HUES6 (cell line): Measurements from ENCODE around the gene C7orf57.

ENCODE experiments used
- H3K27ac ChIP-seq: 2 replicates; pipeline ENCODE4 v1.7.0; 2013; ENCODE audit warnings: low read depth, mild to moderate bottlenecking, low read length, inconsistent platforms
- H3K27me3 ChIP-seq: 2 replicates; pipeline ENCODE4 v1.6.1; 2013; ENCODE audit warnings: low read length; ENCODE audit not compliant: control insufficient read depth, insufficient read depth
- H3K36me3 ChIP-seq: 2 replicates; pipeline ENCODE4 v1.6.1; 2013; ENCODE audit warnings: low read length; ENCODE audit not compliant: control insufficient read depth, insufficient read depth
- H3K4me1 ChIP-seq: 2 replicates; pipeline ENCODE4 v1.6.1; 2013; ENCODE audit warnings: low read length; ENCODE audit not compliant: control insufficient read depth, insufficient read depth
- H3K4me3 ChIP-seq: 2 replicates; pipeline ENCODE4 v1.5.1; 2013; ENCODE audit warnings: low read depth, low read length
- H3K9ac ChIP-seq: one replicate; pipeline ENCODE4 v1.6.1; 2013; ENCODE audit warnings: mild to moderate bottlenecking, low read length
- H3K9me3 ChIP-seq: 2 replicates; pipeline ENCODE4 v1.6.1; 2013; ENCODE audit warnings: low read depth, low read length; ENCODE audit not compliant: control insufficient read depth, insufficient read depth

The C7orf57 gene

GRCh38 chr7:48096273-48096672 is 60.9 kb downstream of the C7orf57 start:
- Histone ChIP-seq H3K4me1 (peaks cover 11% of the 10 kb centered on the region), H3K4me3 (no peak overlapping the region), H3K9ac (no peak overlapping the region), H3K36me3 (peaks cover 98% of the 10 kb centered on the region), H3K27me3 (no peaks in the 10 kb centered on the region), H3K27ac (no peak overlapping the region), H3K9me3 (no peaks in the 10 kb centered on the region)

GRCh38 chr7:48097521-48098231 is 62.3 kb downstream of the C7orf57 start:
- no peak overlapping the region for H3K4me3 ChIP-seq
- no peaks in the 10 kb centered on the region for H3K27me3 ChIP-seq
- H3K9ac ChIP-seq = no peak overlapping the region
- no peak overlapping the region for H3K27ac ChIP-seq
- no peaks in the 10 kb centered on the region for H3K9me3 ChIP-seq
- no peaks in the 10 kb centered on the region for H3K4me1 ChIP-seq
- peaks cover 100% of the 10 kb centered on the region for H3K36me3 ChIP-seq

- Histone ChIP-seq H3K27me3 (no peaks in the 10 kb centered on the region), H3K36me3 (peaks cover 100% of the 10 kb centered on the region)
These were observed 63.5 kb downstream of the C7orf57 start for GRCh38 chr7:48098846-48099245.

GRCh38 chr7:48099781-48100180 is 64.4 kb downstream of the C7orf57 start:
- Histone ChIP-seq H3K9ac (no peak overlapping the region), H3K4me1 (no peaks in the 10 kb centered on the region), H3K4me3 (no peak overlapping the region), H3K9me3 (no peaks in the 10 kb centered on the region), H3K27me3 (no peaks in the 10 kb centered on the region), H3K36me3 (peaks cover 100% of the 10 kb centered on the region), H3K27ac (no peak overlapping the region)

More at GRCh38 chr7:48098846-48099245, 63.5 kb downstream of the C7orf57 start:
- H3K4me1 ChIP-seq = no peaks in the 10 kb centered on the region
- H3K9me3 ChIP-seq = no peaks in the 10 kb centered on the region
- no peak overlapping the region for H3K9ac ChIP-seq
- no peak overlapping the region for H3K27ac ChIP-seq
- no peak overlapping the region for H3K4me3 ChIP-seq

GRCh38 chr7:48101352-48101751 is 66.0 kb downstream of the C7orf57 start:
- no peaks in the 10 kb centered on the region for H3K9me3 ChIP-seq
- peaks cover 99% of the 10 kb centered on the region for H3K36me3 ChIP-seq
- no peaks in the 10 kb centered on the region for H3K27me3 ChIP-seq
- no peak overlapping the region for H3K27ac ChIP-seq
- H3K4me1 ChIP-seq = no peaks in the 10 kb centered on the region
- no peak overlapping the region for H3K9ac ChIP-seq
- no peak overlapping the region for H3K4me3 ChIP-seq

GRCh38 chr7:48101968-48102367 is 66.6 kb downstream of the C7orf57 start:
- Histone ChIP-seq H3K36me3 (peaks cover 99% of the 10 kb centered on the region), H3K4me3 (no peak overlapping the region), H3K9ac (no peak overlapping the region), H3K4me1 (no peaks in the 10 kb centered on the region), H3K27me3 (no peaks in the 10 kb centered on the region), H3K9me3 (no peaks in the 10 kb centered on the region), H3K27ac (no peak overlapping the region)

- H3K9me3 ChIP-seq = no peaks in the 10 kb centered on the region
- no peak overlapping the region for H3K27ac ChIP-seq
- H3K4me3 ChIP-seq = no peak overlapping the region
- H3K36me3 ChIP-seq = peaks cover 99% of the 10 kb centered on the region
- no peaks in the 10 kb centered on the region for H3K27me3 ChIP-seq
- no peak overlapping the region for H3K9ac ChIP-seq
- no peaks in the 10 kb centered on the region for H3K4me1 ChIP-seq
These were observed 67.2 kb downstream of the C7orf57 start for GRCh38 chr7:48102530-48102929.

- Histone ChIP-seq H3K27me3 (no peaks in the 10 kb centered on the region), H3K4me3 (no peak overlapping the region), H3K27ac (no peak overlapping the region), H3K9ac (no peak overlapping the region), H3K4me1 (no peaks in the 10 kb centered on the region), H3K9me3 (no peaks in the 10 kb centered on the region), H3K36me3 (peaks cover 95% of the 10 kb centered on the region)
These were observed 69.7 kb downstream of the C7orf57 start for GRCh38 chr7:48105045-48105444.

GRCh38 chr7:48106906-48107659 is 71.7 kb downstream of the C7orf57 start:
- H3K4me1 ChIP-seq = no peaks in the 10 kb centered on the region
- no peak overlapping the region for H3K9ac ChIP-seq
- H3K9me3 ChIP-seq = no peaks in the 10 kb centered on the region
- peaks cover 75% of the 10 kb centered on the region for H3K36me3 ChIP-seq
- H3K4me3 ChIP-seq = no peak overlapping the region
- no peak overlapping the region for H3K27ac ChIP-seq
- H3K27me3 ChIP-seq = no peaks in the 10 kb centered on the region

- peaks cover 66% of the 10 kb centered on the region for H3K36me3 ChIP-seq
- no peaks in the 10 kb centered on the region for H3K4me1 ChIP-seq
- no peaks in the 10 kb centered on the region for H3K9me3 ChIP-seq
These were observed 72.7 kb downstream of the C7orf57 start for GRCh38 chr7:48107926-48108472.

More at GRCh38 chr7:48107926-48108472, 72.7 kb downstream of the C7orf57 start:
- Histone ChIP-seq H3K4me3 (no peak overlapping the region), H3K27me3 (no peaks in the 10 kb centered on the region), H3K9ac (no peak overlapping the region), H3K27ac (no peak overlapping the region)
